ENCODE measurements around the gene ASTN2.

Gene ASTN2

DNA sequence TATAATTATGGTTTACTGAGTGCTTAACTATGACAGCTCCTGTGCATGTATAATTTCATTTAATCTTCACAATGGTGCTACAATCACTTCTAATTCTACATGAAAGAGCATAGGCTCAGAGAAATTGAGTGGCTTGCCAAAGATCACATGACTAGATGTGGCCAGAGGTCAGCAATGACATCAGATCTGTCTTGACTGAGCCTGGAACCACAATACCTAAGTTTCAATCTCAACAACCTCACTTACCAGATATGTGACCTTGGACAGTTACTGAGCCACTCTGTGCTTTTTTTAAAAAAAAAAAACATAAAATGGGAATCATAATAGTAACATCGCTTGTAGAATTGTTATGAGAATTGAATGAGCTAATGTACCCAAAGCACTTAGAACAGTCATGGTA is 597.1 kb downstream of the ASTN2 start:
- Histone ChIP-seq H3K4me1 (ENCODE audit: low read length) (no peaks in the 10 kb centered on the region), H3K27me3 (replicated peaks; ENCODE audit: insufficient read depth, low read length) (no peaks in the 10 kb centered on the region), H3K9me2 (replicated peaks; ENCODE audit: insufficient read depth, low read length) (no peaks in the 10 kb centered on the region), H3K79me2 (ENCODE audit: low read length) (no peaks in the 10 kb centered on the region), H3K4me2 (ENCODE audit: low read depth, low read length) (no peak overlapping the region), H3K9ac (ENCODE audit: low read length) (no peak overlapping the region), H3F3A (ENCODE audit: insufficient read depth, low read length) (no peaks in the 10 kb centered on the region), H3K4me3 (ENCODE audit: low read length) (no peak overlapping the region), H3K9me3 (replicated peaks; ENCODE audit: insufficient read depth, low read length) (no peaks in the 10 kb centered on the region), H2AFZ (ENCODE audit: low read length) (no peak overlapping the region), H4K20me1 (ENCODE audit: insufficient read depth, low read length) (no peaks in the 10 kb centered on the region), H3K36me3 (replicated peaks; ENCODE audit: insufficient read depth, low read length) (no peaks in the 10 kb centered on the region), H3K27ac (ENCODE audit: low read length) (no peak overlapping the region)
- DNase-seq: no peak
- TF ChIP-seq, protein P1, sequence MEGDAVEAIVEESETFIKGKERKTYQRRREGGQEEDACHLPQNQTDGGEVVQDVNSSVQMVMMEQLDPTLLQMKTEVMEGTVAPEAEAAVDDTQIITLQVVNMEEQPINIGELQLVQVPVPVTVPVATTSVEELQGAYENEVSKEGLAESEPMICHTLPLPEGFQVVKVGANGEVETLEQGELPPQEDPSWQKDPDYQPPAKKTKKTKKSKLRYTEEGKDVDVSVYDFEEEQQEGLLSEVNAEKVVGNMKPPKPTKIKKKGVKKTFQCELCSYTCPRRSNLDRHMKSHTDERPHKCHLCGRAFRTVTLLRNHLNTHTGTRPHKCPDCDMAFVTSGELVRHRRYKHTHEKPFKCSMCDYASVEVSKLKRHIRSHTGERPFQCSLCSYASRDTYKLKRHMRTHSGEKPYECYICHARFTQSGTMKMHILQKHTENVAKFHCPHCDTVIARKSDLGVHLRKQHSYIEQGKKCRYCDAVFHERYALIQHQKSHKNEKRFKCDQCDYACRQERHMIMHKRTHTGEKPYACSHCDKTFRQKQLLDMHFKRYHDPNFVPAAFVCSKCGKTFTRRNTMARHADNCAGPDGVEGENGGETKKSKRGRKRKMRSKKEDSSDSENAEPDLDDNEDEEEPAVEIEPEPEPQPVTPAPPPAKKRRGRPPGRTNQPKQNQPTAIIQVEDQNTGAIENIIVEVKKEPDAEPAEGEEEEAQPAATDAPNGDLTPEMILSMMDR (IDR thresholded peaks at IDR 0.05; ENCODE audit: low read length): no peak
- TF ChIP-seq EZH2phosphoT487 (IDR thresholded peaks at IDR 0.05; ENCODE audit: low read length): no peak
- no peak for TF ChIP-seq EZH2 (optimal IDR thresholded peaks at IDR 0.05; ENCODE audit: low read depth, low read length)

DNA sequence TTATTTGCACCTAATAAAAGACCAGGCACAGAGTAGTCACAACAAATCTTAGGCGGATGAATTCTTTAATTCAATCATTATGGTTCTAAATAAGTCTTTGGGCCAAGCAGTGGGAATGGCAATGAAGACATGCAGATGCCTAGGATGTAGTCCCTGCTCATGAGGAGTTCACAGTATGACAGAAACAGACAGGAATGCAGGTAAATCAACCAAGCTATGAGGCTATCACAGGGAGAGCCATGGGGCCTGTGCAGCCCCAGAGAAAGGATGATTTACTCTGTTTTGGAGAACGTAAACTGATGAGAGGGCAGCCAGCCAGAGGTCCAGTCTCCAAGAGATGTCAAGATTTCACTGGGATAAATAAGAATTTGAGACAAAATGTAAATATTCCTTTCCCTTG is 598.4 kb downstream of the ASTN2 start:
- Histone ChIP-seq H3K27ac (ENCODE audit: low read length) (no peak overlapping the region), H3K9me2 (replicated peaks; ENCODE audit: insufficient read depth, low read length) (no peaks in the 10 kb centered on the region), H4K20me1 (ENCODE audit: insufficient read depth, low read length) (no peaks in the 10 kb centered on the region), H3K36me3 (replicated peaks; ENCODE audit: insufficient read depth, low read length) (no peaks in the 10 kb centered on the region), H3K4me3 (ENCODE audit: low read length) (no peak overlapping the region), H2AFZ (ENCODE audit: low read length) (no peak overlapping the region), H3K27me3 (replicated peaks; ENCODE audit: insufficient read depth, low read length) (no peaks in the 10 kb centered on the region), H3K9me3 (replicated peaks; ENCODE audit: insufficient read depth, low read length) (no peaks in the 10 kb centered on the region), H3K9ac (ENCODE audit: low read length) (no peak overlapping the region), H3K4me1 (ENCODE audit: low read length) (no peaks in the 10 kb centered on the region), H3K4me2 (ENCODE audit: low read depth, low read length) (no peak overlapping the region), H3F3A (ENCODE audit: insufficient read depth, low read length) (no peaks in the 10 kb centered on the region), H3K79me2 (ENCODE audit: low read length) (no peaks in the 10 kb centered on the region)
- DNase-seq: no peak
- TF ChIP-seq EZH2phosphoT487 (IDR thresholded peaks at IDR 0.05; ENCODE audit: low read length) (no peak), EZH2 (optimal IDR thresholded peaks at IDR 0.05; ENCODE audit: low read depth, low read length) (no peak)
- TF ChIP-seq, protein P1 (IDR thresholded peaks at IDR 0.05; ENCODE audit: low read length): no peak

DNA sequence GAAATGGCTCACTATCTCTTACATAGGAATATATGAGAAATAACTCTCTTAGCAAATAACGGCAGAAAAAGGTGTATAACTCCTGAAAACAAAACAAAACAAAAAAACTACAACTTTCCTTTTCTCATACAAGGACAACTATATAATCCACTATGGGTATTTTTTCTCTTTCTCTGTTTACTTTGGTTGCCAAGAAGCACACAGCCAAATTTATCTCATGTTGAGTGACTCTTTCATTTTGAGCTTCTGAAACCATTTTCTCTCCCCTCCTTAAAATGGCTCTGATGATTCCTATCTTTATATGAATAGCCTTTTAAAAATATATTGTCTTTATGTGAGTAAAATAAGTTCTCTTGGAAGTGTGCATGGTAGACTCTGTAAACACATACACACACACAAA is 599.0 kb downstream of the ASTN2 start:
- Histone ChIP-seq H3K27ac (ENCODE audit: low read length) (no peak overlapping the region), H3K4me3 (ENCODE audit: low read length) (no peak overlapping the region), H3K36me3 (replicated peaks; ENCODE audit: insufficient read depth, low read length) (no peaks in the 10 kb centered on the region), H3K9ac (ENCODE audit: low read length) (no peak overlapping the region), H2AFZ (ENCODE audit: low read length) (no peak overlapping the region), H3K9me2 (replicated peaks; ENCODE audit: insufficient read depth, low read length) (no peaks in the 10 kb centered on the region), H3K27me3 (replicated peaks; ENCODE audit: insufficient read depth, low read length) (no peaks in the 10 kb centered on the region), H3K79me2 (ENCODE audit: low read length) (no peaks in the 10 kb centered on the region), H3K4me1 (ENCODE audit: low read length) (no peaks in the 10 kb centered on the region), H3F3A (ENCODE audit: insufficient read depth, low read length) (no peaks in the 10 kb centered on the region), H3K9me3 (replicated peaks; ENCODE audit: insufficient read depth, low read length) (no peaks in the 10 kb centered on the region), H4K20me1 (ENCODE audit: insufficient read depth, low read length) (no peaks in the 10 kb centered on the region), H3K4me2 (ENCODE audit: low read depth, low read length) (no peak overlapping the region)
- TF ChIP-seq, protein P1 (IDR thresholded peaks at IDR 0.05; ENCODE audit: low read length): no peak
- TF ChIP-seq EZH2phosphoT487 (IDR thresholded peaks at IDR 0.05; ENCODE audit: low read length) (no peak), EZH2 (optimal IDR thresholded peaks at IDR 0.05; ENCODE audit: low read depth, low read length) (no peak)
- DNase-seq: no peak

DNA sequence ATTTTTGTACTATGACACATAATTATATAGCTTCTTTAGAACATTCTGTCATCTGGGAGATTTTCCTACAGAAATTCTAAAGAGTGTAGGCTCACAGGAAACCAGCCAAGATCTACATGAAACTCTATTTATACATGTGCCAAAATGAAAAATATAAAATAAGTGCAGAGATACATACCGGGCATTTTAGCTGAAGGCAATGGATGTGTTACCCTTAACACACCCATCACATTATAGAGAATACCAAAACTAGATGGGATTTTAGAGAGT is 601.9 kb downstream of the ASTN2 start:
- TF ChIP-seq EZH2 (optimal IDR thresholded peaks at IDR 0.05; ENCODE audit: low read depth, low read length): no peak
- TF ChIP-seq, protein P1 (IDR thresholded peaks at IDR 0.05; ENCODE audit: low read length): no peak
- TF ChIP-seq EZH2phosphoT487 (IDR thresholded peaks at IDR 0.05; ENCODE audit: low read length): no peak
- Histone ChIP-seq H3K4me2 (ENCODE audit: low read depth, low read length) (no peak overlapping the region), H3K36me3 (replicated peaks; ENCODE audit: insufficient read depth, low read length) (no peaks in the 10 kb centered on the region), H3K4me3 (ENCODE audit: low read length) (no peak overlapping the region), H3K79me2 (ENCODE audit: low read length) (no peaks in the 10 kb centered on the region), H3K27me3 (replicated peaks; ENCODE audit: insufficient read depth, low read length) (no peaks in the 10 kb centered on the region), H2AFZ (ENCODE audit: low read length) (no peak overlapping the region), H3F3A (ENCODE audit: insufficient read depth, low read length) (no peaks in the 10 kb centered on the region), H3K27ac (ENCODE audit: low read length) (no peak overlapping the region), H3K9me2 (replicated peaks; ENCODE audit: insufficient read depth, low read length) (no peaks in the 10 kb centered on the region), H3K9me3 (replicated peaks; ENCODE audit: insufficient read depth, low read length) (no peaks in the 10 kb centered on the region), H3K9ac (ENCODE audit: low read length) (no peak overlapping the region), H3K4me1 (ENCODE audit: low read length) (no peaks in the 10 kb centered on the region), H4K20me1 (ENCODE audit: insufficient read depth, low read length) (no peaks in the 10 kb centered on the region)
- DNase-seq: no peak

Measured in MM.1S (cell line).